ENCODE results near the gene CHKA. TPM values are rescaled to one million over a fixed set of nuclear protein-coding genes. Genes with fewer than 3 reads are reported as not detected.

The CHKA gene
- total and polyA plus RNA-seq, 2 of the 8 experiments (the other 6 are each of a cell fraction or from before 2014, with no cell fraction given) = 61.2 to 86.6 TPM

DNA sequence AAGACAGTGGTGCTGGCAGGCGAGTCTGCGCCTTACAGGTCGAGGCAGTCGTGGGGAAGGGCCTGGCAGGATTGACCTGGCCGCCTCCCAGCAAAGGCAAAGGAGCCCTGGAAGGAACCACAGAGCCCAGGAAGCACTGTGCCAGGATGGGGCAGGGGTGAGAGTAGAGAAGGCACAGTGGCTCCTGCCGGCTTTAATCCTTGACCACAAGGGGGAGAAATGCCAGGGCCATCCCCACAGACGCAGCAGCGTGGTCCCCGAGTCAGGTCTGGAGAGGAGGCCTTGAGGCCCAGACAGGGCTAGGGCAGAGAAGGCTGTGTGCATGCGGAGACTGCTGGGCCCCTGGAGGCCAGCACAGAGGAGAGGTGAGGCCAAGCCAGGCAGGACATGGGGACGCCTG, 100.6 kb downstream of the CHKA start:
- Histone ChIP-seq H2BK20ac (ENCODE audit: low read length) (no peak overlapping the region), H3K4me3 (ENCODE audit: extremely low read depth in 1 of 4, insufficient read depth in 2 of 4, low read depth in 3 of 4, low read length in 4 of 4) (no peak overlapping the region), H2AFZ (ENCODE audit: low read length) (no peak overlapping the region), H2AK5ac (ENCODE audit: low read depth, low read length) (no peak overlapping the region), H3K9ac (replicated peaks in 1 of 4; ENCODE audit: extremely low read depth in 1 of 4, low read depth in 3 of 4, low read length in 3 of 4) (no peak overlapping the region), H3K56ac (replicated peaks; ENCODE audit: insufficient read length, low read depth, low read length) (no peak overlapping the region), H4K91ac (replicated peaks; ENCODE audit: insufficient read length, low read length) (no peak overlapping the region), H3K4ac (replicated peaks; ENCODE audit: insufficient read length, low read depth, low read length) (no peak overlapping the region), H3K23ac (ENCODE audit: insufficient read length) (no peak overlapping the region), H3K79me1 (ENCODE audit: low read depth, low read length) (no peaks in the 10 kb centered on the region), H4K8ac (ENCODE audit: extremely low read depth, insufficient read depth, low read length) (no peak overlapping the region; the same call in 1 of the 2 replicates), H3K79me2 (ENCODE audit: control insufficient read depth in 1 of 2, insufficient read depth in 2 of 2, low read length in 2 of 2) (no peaks in the 10 kb centered on the region), H3K18ac (ENCODE audit: extremely low read depth, low read length) (no peak overlapping the region), H3K36me3 (ENCODE audit: control insufficient read depth in 2 of 4, insufficient read depth in 4 of 4, low read length in 3 of 4) (no peaks in the 10 kb centered on the region), H2BK15ac (ENCODE audit: low read length) (no peak overlapping the region), H3K4me2 (ENCODE audit: insufficient read depth in 1 of 2, low read depth in 2 of 2, low read length in 2 of 2) (no peak overlapping the region), H3K27ac (ENCODE audit: low read depth, low read length) (no peak overlapping the region), H4K20me1 (replicated peaks in 1 of 2; ENCODE audit: control insufficient read depth in 1 of 2, insufficient read depth in 2 of 2, low read length in 2 of 2) (no peaks in the 10 kb centered on the region), H3K23me2 (ENCODE audit: low read depth, low read length) (no peaks in the 10 kb centered on the region), H2BK12ac (ENCODE audit: low read depth, low read length) (0 out of 2 replicates have a peak overlapping the region, but pooled peaks have one; percentile 68), H4K5ac (ENCODE audit: insufficient read length, low read depth, low read length) (no peak overlapping the region), H3K14ac (ENCODE audit: insufficient read length) (no peak overlapping the region), H3K27me3 (replicated peaks in 1 of 4; ENCODE audit: control insufficient read depth in 3 of 4, extremely low read depth in 1 of 4, insufficient read depth in 3 of 4, low read length in 3 of 4) (no peaks in the 10 kb centered on the region), H3K9me3 (ENCODE audit: insufficient read depth in 2 of 2, low read depth in 1 of 2, low read length in 1 of 2) (no peaks in the 10 kb centered on the region), H3K4me1 (replicated peaks in 1 of 4; ENCODE audit: control insufficient read depth in 3 of 4, insufficient read depth in 4 of 4, low read length in 3 of 4) (peaks cover 0 to 12% (median 4%) of the 10 kb centered on the region in 4 experiments; a peak in 4 of 7 replicates), H2BK120ac (replicated peaks; ENCODE audit: low read depth, low read length) (no peak overlapping the region), H2BK5ac (ENCODE audit: low read depth, low read length) (no peak overlapping the region)
- ChIA-PET POLR2A (ENCODE audit: partially characterized antibody) (interaction anchor here (0.8 to 3.8 kb wide), 6 partner anchors 11 to 188 kb away, joined by 3 to 17 read pairs (median 5); partner anchors contain the start of gene ALDH3B1), CTCF (ENCODE audit: partially characterized antibody) (interaction anchor here (1.0 to 4.3 kb wide), 10 partner anchors 10 to 278 kb away, joined by 3 to 40 read pairs (median 4); partner anchors contain the start of genes ALDH3B1, NDUFS8 and UNC93B1)
- DNase-seq (ENCODE audit: low read depth in 1 of 2, low spot score in 2 of 2) (peak in 1 of 2 experiments; percentile 71), FAIRE-seq (no peak)
- WGBS, 2 experiments (ENCODE audit: extremely low coverage in 1 of 2, insufficient coverage in 1 of 2, insufficient read length in 1 of 2, insufficient replicate concordance in 2 of 2, low coverage in 1 of 2, low lambda C conversion rate in 2 of 2, missing lambda C conversion rate in 1 of 2) = 47% methylated on average over 11 of the region's 11 CpGs; no CpG with 5 or more reads in 1 of the 2 experiments
- TF ChIP-seq CEBPB (IDR thresholded peaks at IDR 0.05; ENCODE audit: low read depth, low read length) (no peak), POLR2A (IDR thresholded peaks at IDR 0.05; ENCODE audit: control extremely low read depth in 1 of 2, low read depth in 2 of 2, low read length in 2 of 2) (no peak), RAD21 (IDR thresholded peaks at IDR 0.05 in 1 of 2, conservative IDR thresholded peaks at IDR 0.05 in 1 of 2; ENCODE audit: low read depth in 2 of 2, low read length in 2 of 2) (peak; percentile 45 to 59), KDM1A (IDR thresholded peaks at IDR 0.05; ENCODE audit: borderline replicate concordance, low read length) (no peak), ZNF274 (IDR thresholded peaks at IDR 0.05; ENCODE audit: borderline replicate concordance, extremely low read depth, low read length) (no peak), EZH2 (IDR thresholded peaks at IDR 0.05; ENCODE audit: low read depth, low read length, severe bottlenecking) (no peak)
- TF ChIP-seq, protein P1, sequence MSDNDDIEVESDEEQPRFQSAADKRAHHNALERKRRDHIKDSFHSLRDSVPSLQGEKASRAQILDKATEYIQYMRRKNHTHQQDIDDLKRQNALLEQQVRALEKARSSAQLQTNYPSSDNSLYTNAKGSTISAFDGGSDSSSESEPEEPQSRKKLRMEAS (IDR thresholded peaks at IDR 0.05) = 0 out of 2 replicates have a peak, but pooled peaks have one; percentile 37
- TF ChIP-seq, protein P2, sequence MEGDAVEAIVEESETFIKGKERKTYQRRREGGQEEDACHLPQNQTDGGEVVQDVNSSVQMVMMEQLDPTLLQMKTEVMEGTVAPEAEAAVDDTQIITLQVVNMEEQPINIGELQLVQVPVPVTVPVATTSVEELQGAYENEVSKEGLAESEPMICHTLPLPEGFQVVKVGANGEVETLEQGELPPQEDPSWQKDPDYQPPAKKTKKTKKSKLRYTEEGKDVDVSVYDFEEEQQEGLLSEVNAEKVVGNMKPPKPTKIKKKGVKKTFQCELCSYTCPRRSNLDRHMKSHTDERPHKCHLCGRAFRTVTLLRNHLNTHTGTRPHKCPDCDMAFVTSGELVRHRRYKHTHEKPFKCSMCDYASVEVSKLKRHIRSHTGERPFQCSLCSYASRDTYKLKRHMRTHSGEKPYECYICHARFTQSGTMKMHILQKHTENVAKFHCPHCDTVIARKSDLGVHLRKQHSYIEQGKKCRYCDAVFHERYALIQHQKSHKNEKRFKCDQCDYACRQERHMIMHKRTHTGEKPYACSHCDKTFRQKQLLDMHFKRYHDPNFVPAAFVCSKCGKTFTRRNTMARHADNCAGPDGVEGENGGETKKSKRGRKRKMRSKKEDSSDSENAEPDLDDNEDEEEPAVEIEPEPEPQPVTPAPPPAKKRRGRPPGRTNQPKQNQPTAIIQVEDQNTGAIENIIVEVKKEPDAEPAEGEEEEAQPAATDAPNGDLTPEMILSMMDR (IDR thresholded peaks at IDR 0.05; ENCODE audit: control extremely low read depth in 1 of 3, insufficient read depth in 1 of 3, low read depth in 1 of 3, low read length in 3 of 3) = peak in 2 of 3 experiments; percentile 67 to 83; a peak in 3 of 4 replicates
- TF ChIP-seq, protein P3, sequence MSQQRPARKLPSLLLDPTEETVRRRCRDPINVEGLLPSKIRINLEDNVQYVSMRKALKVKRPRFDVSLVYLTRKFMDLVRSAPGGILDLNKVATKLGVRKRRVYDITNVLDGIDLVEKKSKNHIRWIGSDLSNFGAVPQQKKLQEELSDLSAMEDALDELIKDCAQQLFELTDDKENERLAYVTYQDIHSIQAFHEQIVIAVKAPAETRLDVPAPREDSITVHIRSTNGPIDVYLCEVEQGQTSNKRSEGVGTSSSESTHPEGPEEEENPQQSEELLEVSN (IDR thresholded peaks at IDR 0.05) = 0 out of 2 replicates have a peak, but pooled peaks have one; percentile 16

Measured in H1 (cell line).